Astrocyte (in vitro differentiated cells and primary cell): Measurements from ENCODE around the gene ISY1. TPM values are rescaled to one million over a fixed set of nuclear protein-coding genes. Genes with fewer than 3 reads are reported as not detected.

ENCODE experiments used
- DNase-seq: peaks from one replicate; pipeline ENCODE4 v3.0.0-alpha.2; 2010; ENCODE audit warnings: low read depth
- FAIRE-seq: peaks from 2 replicates; lab custom pipeline; 2011; peaks lifted over from hg19 to GRCh38; lab: Jason Lieb, UNC
- H2AFZ ChIP-seq: 2 replicates; pipeline ENCODE4 v1.6.0; 2012; ENCODE audit warnings: low read depth, low read length, inconsistent platforms
- H3K27ac ChIP-seq: 2 replicates; pipeline ENCODE4 v1.5.1; 2011; ENCODE audit warnings: low read depth, low read length, inconsistent platforms
- H3K27me3 ChIP-seq: 2 replicates; pipeline ENCODE4 v1.6.0; 2011; ENCODE audit warnings: low read length, inconsistent platforms; ENCODE audit not compliant: insufficient read depth
- H3K36me3 ChIP-seq: 2 replicates; pipeline ENCODE4 v1.5.1; 2011; ENCODE audit warnings: low read length, inconsistent platforms; ENCODE audit not compliant: insufficient read depth
- H3K4me1 ChIP-seq: 2 replicates; pipeline ENCODE4 v1.5.1; 2011; ENCODE audit warnings: low read length, inconsistent platforms; ENCODE audit not compliant: insufficient read depth
- H3K4me2 ChIP-seq: 2 replicates; pipeline ENCODE4 v1.6.0; 2012; ENCODE audit warnings: low read length, inconsistent platforms
- H3K4me3 ChIP-seq: 2 replicates; pipeline ENCODE4 v1.5.1; 2011; ENCODE audit warnings: low read depth, mild to moderate bottlenecking, low read length, inconsistent platforms; ENCODE audit not compliant: insufficient read depth
- H3K79me2 ChIP-seq: 2 replicates; pipeline ENCODE4 v1.6.0; 2012; ENCODE audit warnings: mild to moderate bottlenecking, low read length, inconsistent platforms; ENCODE audit not compliant: insufficient read depth
- H3K9ac ChIP-seq: 2 replicates; pipeline ENCODE4 v1.6.0; 2012; ENCODE audit warnings: mild to moderate bottlenecking, low read length, inconsistent platforms
- H3K9me3 ChIP-seq: 2 replicates; pipeline ENCODE4 v1.5.1; 2012; ENCODE audit warnings: low read depth, mild to moderate bottlenecking, low read length, inconsistent platforms; ENCODE audit not compliant: insufficient read depth
- H4K20me1 ChIP-seq: 2 replicates; pipeline ENCODE4 v1.6.0; 2012; ENCODE audit warnings: low read length, inconsistent platforms; ENCODE audit not compliant: insufficient read depth
- H3K27ac Mint-ChIP-seq: one replicate; pipeline ENCODE4 v1.8.0; 2021; ENCODE audit warnings: mild to moderate bottlenecking, mixed read lengths; ENCODE audit not compliant: unreplicated experiment
- H3K27me3 Mint-ChIP-seq: one replicate; pipeline ENCODE4 v1.8.0; 2021; ENCODE audit warnings: low read depth, mixed read lengths; ENCODE audit not compliant: unreplicated experiment
- H3K36me3 Mint-ChIP-seq: one replicate; pipeline ENCODE4 v1.8.0; 2021; ENCODE audit warnings: low read depth, mixed read lengths; ENCODE audit not compliant: unreplicated experiment
- H3K4me1 Mint-ChIP-seq: one replicate; pipeline ENCODE4 v1.8.0; 2021; ENCODE audit warnings: low read depth, mixed read lengths; ENCODE audit not compliant: unreplicated experiment
- H3K4me3 Mint-ChIP-seq: one replicate; pipeline ENCODE4 v1.8.0; 2021; ENCODE audit warnings: mild to moderate bottlenecking, moderate library complexity, mixed read lengths; ENCODE audit not compliant: unreplicated experiment
- H3K9me3 Mint-ChIP-seq: one replicate; pipeline ENCODE4 v1.8.0; 2021; ENCODE audit warnings: mild to moderate bottlenecking, mixed read lengths; ENCODE audit not compliant: unreplicated experiment
- EZH2 ChIP-seq: IDR thresholded peaks from 2 replicates; pipeline ENCODE4 v1.6.1; 2012; ENCODE audit warnings: mild to moderate bottlenecking, low read length, inconsistent platforms; ENCODE audit not compliant: insufficient read depth
- total RNA-seq: library from RNA; stranded (reverse); gene quantifications from 2 replicates; pipeline ENCODE4 v1.2.1, GENCODE V29; 2021
- TF ChIP-seq, protein P1 (sequence below): IDR thresholded peaks from 2 replicates; pipeline ENCODE4 v1.5.1; 2011; ENCODE audit warnings: low read depth, mild to moderate bottlenecking, inconsistent platforms, low read length, moderate library complexity; ENCODE audit not compliant: insufficient read depth

ISY1 gene
- total RNA-seq, 1 donor from 2014 or later, result 26.6 TPM

- no peak for DNase-seq
- H2AFZ ChIP-seq, result no peak overlapping the region
- H4K20me1 ChIP-seq, result peaks cover 97% of the 10 kb centered on the region
- no peaks in the 10 kb centered on the region for H3K9me3 ChIP-seq
- no peaks in the 10 kb centered on the region for H3K27me3 ChIP-seq
- no peak overlapping the region for H3K9ac ChIP-seq
- Mint-ChIP-seq H3K9me3 (no peaks in the 10 kb centered on the region), H3K27me3 (no peaks in the 10 kb centered on the region), H3K27ac (peak overlapping the region; percentile 3), H3K4me3 (peak overlapping the region; percentile 25), H3K4me1 (peaks cover 27% of the 10 kb centered on the region), H3K36me3 (no peaks in the 10 kb centered on the region)
- H3K79me2 ChIP-seq, result peaks cover 100% of the 10 kb centered on the region
- no peak for FAIRE-seq
- peaks cover 27% of the 10 kb centered on the region for H3K36me3 ChIP-seq
- H3K4me3 ChIP-seq, result no peak overlapping the region
- peaks cover 7% of the 10 kb centered on the region for H3K4me1 ChIP-seq
- TF ChIP-seq EZH2, result no peak
- TF ChIP-seq, protein P1, sequence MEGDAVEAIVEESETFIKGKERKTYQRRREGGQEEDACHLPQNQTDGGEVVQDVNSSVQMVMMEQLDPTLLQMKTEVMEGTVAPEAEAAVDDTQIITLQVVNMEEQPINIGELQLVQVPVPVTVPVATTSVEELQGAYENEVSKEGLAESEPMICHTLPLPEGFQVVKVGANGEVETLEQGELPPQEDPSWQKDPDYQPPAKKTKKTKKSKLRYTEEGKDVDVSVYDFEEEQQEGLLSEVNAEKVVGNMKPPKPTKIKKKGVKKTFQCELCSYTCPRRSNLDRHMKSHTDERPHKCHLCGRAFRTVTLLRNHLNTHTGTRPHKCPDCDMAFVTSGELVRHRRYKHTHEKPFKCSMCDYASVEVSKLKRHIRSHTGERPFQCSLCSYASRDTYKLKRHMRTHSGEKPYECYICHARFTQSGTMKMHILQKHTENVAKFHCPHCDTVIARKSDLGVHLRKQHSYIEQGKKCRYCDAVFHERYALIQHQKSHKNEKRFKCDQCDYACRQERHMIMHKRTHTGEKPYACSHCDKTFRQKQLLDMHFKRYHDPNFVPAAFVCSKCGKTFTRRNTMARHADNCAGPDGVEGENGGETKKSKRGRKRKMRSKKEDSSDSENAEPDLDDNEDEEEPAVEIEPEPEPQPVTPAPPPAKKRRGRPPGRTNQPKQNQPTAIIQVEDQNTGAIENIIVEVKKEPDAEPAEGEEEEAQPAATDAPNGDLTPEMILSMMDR, result no peak
- H3K4me2 ChIP-seq, result no peak overlapping the region
- no peak overlapping the region for H3K27ac ChIP-seq
Observed at GRCh38 chr3:129176051-129176450, 15.2 kb upstream of the ISY1 start.

GRCh38 chr3:129173725-129174124 is 12.9 kb upstream of the ISY1 start:
- Histone ChIP-seq H3K4me1 (no peaks in the 10 kb centered on the region), H3K36me3 (peaks cover 40% of the 10 kb centered on the region), H3K9me3 (no peaks in the 10 kb centered on the region), H3K9ac (no peak overlapping the region), H3K4me2 (no peak overlapping the region), H2AFZ (no peak overlapping the region), H3K27ac (no peak overlapping the region), H3K27me3 (no peaks in the 10 kb centered on the region), H4K20me1 (peaks cover 91% of the 10 kb centered on the region), H3K4me3 (no peak overlapping the region), H3K79me2 (peaks cover 93% of the 10 kb centered on the region)
- DNase-seq (no peak), FAIRE-seq (no peak)
- TF ChIP-seq, protein P1, result no peak
- no peak for TF ChIP-seq EZH2
- H3K36me3 Mint-ChIP-seq, result peaks cover 8% of the 10 kb centered on the region
- H3K27me3 Mint-ChIP-seq, result no peaks in the 10 kb centered on the region
- no peaks in the 10 kb centered on the region for H3K9me3 Mint-ChIP-seq
- H3K27ac Mint-ChIP-seq, result no peak overlapping the region
- no peak overlapping the region for H3K4me3 Mint-ChIP-seq
- H3K4me1 Mint-ChIP-seq, result peaks cover 15% of the 10 kb centered on the region

DNA sequence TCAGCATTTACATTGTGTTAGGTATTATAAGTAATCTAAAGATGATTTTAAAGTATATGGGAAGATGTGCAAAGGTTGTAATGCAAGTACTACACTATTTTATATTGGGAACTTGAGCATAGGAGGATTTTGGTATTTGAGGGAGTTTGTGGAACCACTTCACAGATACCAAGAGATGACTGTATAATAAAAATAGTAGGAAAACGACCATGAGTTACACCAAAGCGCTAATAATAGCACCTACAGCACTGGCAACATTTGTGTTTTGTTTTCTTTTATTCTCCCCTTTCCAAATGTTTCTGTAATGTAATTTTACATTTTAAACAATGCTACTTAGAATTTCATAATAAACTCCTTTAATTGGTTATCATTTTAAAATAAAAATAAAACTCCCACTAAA is 12.3 kb upstream of the ISY1 start:
- no peak overlapping the region for H3K4me2 ChIP-seq
- no peaks in the 10 kb centered on the region for H3K27me3 ChIP-seq
- peaks cover 88% of the 10 kb centered on the region for H3K79me2 ChIP-seq
- no peak overlapping the region for H2AFZ ChIP-seq
- Mint-ChIP-seq H3K36me3 (peaks cover 8% of the 10 kb centered on the region), H3K9me3 (no peaks in the 10 kb centered on the region), H3K27ac (no peak overlapping the region), H3K4me3 (no peak overlapping the region), H3K4me1 (peaks cover 14% of the 10 kb centered on the region), H3K27me3 (no peaks in the 10 kb centered on the region)
- DNase-seq (no peak), FAIRE-seq (no peak)
- TF ChIP-seq EZH2, result no peak
- TF ChIP-seq, protein P1, result no peak
- H3K9me3 ChIP-seq, result no peaks in the 10 kb centered on the region
- H3K27ac ChIP-seq, result no peak overlapping the region
- peaks cover 86% of the 10 kb centered on the region for H4K20me1 ChIP-seq
- no peaks in the 10 kb centered on the region for H3K4me1 ChIP-seq
- peaks cover 40% of the 10 kb centered on the region for H3K36me3 ChIP-seq
- H3K4me3 ChIP-seq, result no peak overlapping the region
- no peak overlapping the region for H3K9ac ChIP-seq
